ENCODE measurements around the gene GBP3.
"Not testable (repeated sequence)": the region's sequence is repeated elsewhere in the genome, so short reads cannot be mapped to it uniquely, and the experiment has no call there.

Gene GBP3

GRCh38 chr1:88984569-88984968, 38.1 kb downstream of the GBP3 start:
- no peak for TF ChIP-seq CTCF (IDR thresholded peaks at IDR 0.05)
- Histone ChIP-seq H3K27ac (peak overlapping the region; percentile 72), H3K9ac (no peak overlapping the region)

GRCh38 chr1:88983791-88984559, 38.7 kb downstream of the GBP3 start:
- Histone ChIP-seq H3K27me3 (ENCODE audit: control insufficient read depth, insufficient read depth, low read length) (no peaks in the 10 kb centered on the region), H3K4me1 (peaks cover 11% of the 10 kb centered on the region), H3K27ac (peak overlapping the region; percentile 72), H2AFZ (peak overlapping the region; percentile 58), H3K9me3 (ENCODE audit: control insufficient read depth, low read length) (no peaks in the 10 kb centered on the region), H3K36me3 (ENCODE audit: control insufficient read depth, insufficient read depth, low read length) (no peaks in the 10 kb centered on the region), H3K4me2 (ENCODE audit: low read length) (no peak overlapping the region), H3K79me2 (peaks cover 5% of the 10 kb centered on the region), H3K9ac (no peak overlapping the region), H3K4me3 (ENCODE audit: low read depth, low read length) (no peak overlapping the region)
- peak; percentile 47 for TF ChIP-seq CTCF (IDR thresholded peaks at IDR 0.05)

More at GRCh38 chr1:88984569-88984968, 38.1 kb downstream of the GBP3 start:
- Histone ChIP-seq H3K4me2 (ENCODE audit: low read length) (peak overlapping the region; percentile 1), H3K4me1 (peaks cover 11% of the 10 kb centered on the region), H3K79me2 (peaks cover 5% of the 10 kb centered on the region), H3K4me3 (ENCODE audit: low read depth, low read length) (no peak overlapping the region), H3K27me3 (ENCODE audit: control insufficient read depth, insufficient read depth, low read length) (no peaks in the 10 kb centered on the region), H2AFZ (peak overlapping the region; percentile 58), H3K9me3 (ENCODE audit: control insufficient read depth, low read length) (no peaks in the 10 kb centered on the region), H3K36me3 (ENCODE audit: control insufficient read depth, insufficient read depth, low read length) (no peaks in the 10 kb centered on the region)

GRCh38 chr1:88982055-88982454, 40.6 kb downstream of the GBP3 start:
- peak overlapping the region; percentile 36 for H3K27ac ChIP-seq

GRCh38 chr1:88981506-88981905, 41.2 kb downstream of the GBP3 start:
- not testable (repeated sequence) for H3K79me2 ChIP-seq; H3K4me3 ChIP-seq (ENCODE audit: low read depth, low read length); H2AFZ ChIP-seq; H3K9me3 ChIP-seq (ENCODE audit: control insufficient read depth, low read length); H3K9ac ChIP-seq; H3K36me3 ChIP-seq (ENCODE audit: control insufficient read depth, insufficient read depth, low read length); H3K27me3 ChIP-seq (ENCODE audit: control insufficient read depth, insufficient read depth, low read length); H3K4me2 ChIP-seq (ENCODE audit: low read length)
- peak overlapping the region; percentile 36 for H3K27ac ChIP-seq
- H3K4me1 ChIP-seq = peaks cover 11% of the 10 kb centered on the region

More at GRCh38 chr1:88982055-88982454, 40.6 kb downstream of the GBP3 start:
- no peak overlapping the region for H3K4me3 ChIP-seq (ENCODE audit: low read depth, low read length)
- no peaks in the 10 kb centered on the region for H3K9me3 ChIP-seq (ENCODE audit: control insufficient read depth, low read length)
- no peaks in the 10 kb centered on the region for H3K36me3 ChIP-seq (ENCODE audit: control insufficient read depth, insufficient read depth, low read length)
- H3K4me1 ChIP-seq = peaks cover 11% of the 10 kb centered on the region
- no peak overlapping the region for H2AFZ ChIP-seq
- H3K4me2 ChIP-seq (ENCODE audit: low read length) = no peak overlapping the region
- no peak overlapping the region for H3K9ac ChIP-seq
- peaks cover 5% of the 10 kb centered on the region for H3K79me2 ChIP-seq
- no peaks in the 10 kb centered on the region for H3K27me3 ChIP-seq (ENCODE audit: control insufficient read depth, insufficient read depth, low read length)
- TF ChIP-seq CTCF (IDR thresholded peaks at IDR 0.05) = no peak

- Histone ChIP-seq H3K27me3 (ENCODE audit: control insufficient read depth, insufficient read depth, low read length) (no peaks in the 10 kb centered on the region), H3K4me3 (ENCODE audit: low read depth, low read length) (no peak overlapping the region), H3K9me3 (ENCODE audit: control insufficient read depth, low read length) (no peaks in the 10 kb centered on the region), H3K4me2 (ENCODE audit: low read length) (no peak overlapping the region), H3K9ac (no peak overlapping the region), H3K79me2 (peaks cover 8% of the 10 kb centered on the region), H3K4me1 (peaks cover 11% of the 10 kb centered on the region), H2AFZ (no peak overlapping the region), H3K36me3 (ENCODE audit: control insufficient read depth, insufficient read depth, low read length) (no peaks in the 10 kb centered on the region), H3K27ac (peak overlapping the region; percentile 36)
- no peak for TF ChIP-seq CTCF (IDR thresholded peaks at IDR 0.05)
These were observed 41.8 kb downstream of the GBP3 start for GRCh38 chr1:88980870-88981269.

All from parathyroid adenoma (tissue), 2 donors.